CD14-positive monocyte (primary cell): ENCODE data around the gene SYTL1. TPM values are rescaled to one million over a fixed set of nuclear protein-coding genes. Genes with fewer than 3 reads are reported as not detected.

Source experiments
- DNase-seq, 3 donors: peaks; one replicate each; pipeline ENCODE4 v3.0.0-alpha.2; 2011 to 2022
- H2AFZ ChIP-seq: 2 replicates; pipeline ENCODE4 v1.6.0; 2012; ENCODE audit warnings: mild to moderate bottlenecking, low read depth, low read length, inconsistent platforms; ENCODE audit not compliant: insufficient read depth, poor library complexity, severe bottlenecking
- H3K27ac ChIP-seq, 2 donors: 1 replicate in 1 of 2; 2 replicates in 1 of 2; pipeline ENCODE4 v1.5.1; 2012 to 2013; ENCODE audit warnings: low read length in 2 of 2, control low read depth in 1 of 2, inconsistent platforms in 1 of 2, low read depth in 1 of 2, mild to moderate bottlenecking in 1 of 2
- H3K27me3 ChIP-seq, 2 donors: one replicate each; pipeline versions ENCODE4 v1.6.0 to v1.6.1; 2011 to 2013; ENCODE audit warnings: low read length in 2 of 2; ENCODE audit not compliant: control insufficient read depth in 2 of 2, insufficient read depth in 2 of 2
- H3K36me3 ChIP-seq, 2 donors: replicated peaks in 1 of 2; 1 replicate in 1 of 2; 2 replicates in 1 of 2; pipeline versions ENCODE4 v1.5.1 to v1.6.1; 2012 to 2013; ENCODE audit warnings: low read length in 2 of 2, control low read depth in 1 of 2, inconsistent platforms in 1 of 2, mild to moderate bottlenecking in 1 of 2; ENCODE audit not compliant: insufficient read depth in 2 of 2, control insufficient read depth in 1 of 2
- H3K4me1 ChIP-seq, 2 donors: 1 replicate in 1 of 2; 2 replicates in 1 of 2; pipeline versions ENCODE4 v1.5.1 to v1.6.1; 2012 to 2013; ENCODE audit warnings: low read length in 2 of 2, control low read depth in 1 of 2, inconsistent platforms in 1 of 2, mild to moderate bottlenecking in 1 of 2, moderate library complexity in 1 of 2; ENCODE audit not compliant: insufficient read depth in 2 of 2, control insufficient read depth in 1 of 2
- H3K4me2 ChIP-seq: replicated peaks from 2 replicates; pipeline ENCODE3; 2012; ENCODE audit warnings: low read length, moderate library complexity, mild to moderate bottlenecking; ENCODE audit not compliant: poor library complexity, severe bottlenecking; ENCODE audit errors: extremely low read depth
- H3K4me3 ChIP-seq, 3 experiments: fragments of 200-600 bp in 1 of 3; sonication (generic) in 1 of 3; replicated peaks in 1 of 3; 1 replicate in 2 of 3; 2 replicates in 1 of 3; pipeline ENCODE4 v1.5.1; 2011 to 2013; ENCODE audit warnings: low read length in 3 of 3, mild to moderate bottlenecking in 3 of 3, control low read depth in 2 of 3, low read depth in 2 of 3, inconsistent platforms in 1 of 3, moderate library complexity in 1 of 3
- H3K79me2 ChIP-seq: 2 replicates; pipeline ENCODE4 v1.6.0; 2012; ENCODE audit warnings: mild to moderate bottlenecking, control low read depth, inconsistent platforms, low read length, moderate library complexity; ENCODE audit not compliant: insufficient read depth
- H3K9ac ChIP-seq: 2 replicates; pipeline ENCODE4 v1.6.0; 2017; ENCODE audit warnings: low read length, mild to moderate bottlenecking; ENCODE audit not compliant: insufficient read depth, poor library complexity, severe bottlenecking
- H3K9me3 ChIP-seq, 2 donors: replicated peaks in 1 of 2; 1 replicate in 1 of 2; 2 replicates in 1 of 2; pipeline versions ENCODE4 v1.5.1 to v1.6.1; 2012 to 2013; ENCODE audit warnings: low read length in 2 of 2, control low read depth in 1 of 2; ENCODE audit not compliant: control insufficient read depth in 1 of 2, insufficient read depth in 1 of 2
- H4K20me1 ChIP-seq: 2 replicates; pipeline ENCODE4 v1.6.0; 2012; ENCODE audit warnings: mild to moderate bottlenecking, low read length, control low read depth, moderate library complexity; ENCODE audit not compliant: insufficient read depth
- H3K27ac Mint-ChIP-seq, 7 donors: one replicate each; pipeline ENCODE4 v1.8.0; 2020; ENCODE audit warnings: mild to moderate bottlenecking in 7 of 7, mixed read lengths in 7 of 7, moderate library complexity in 6 of 7, inconsistent platforms in 2 of 7
- H3K27me3 Mint-ChIP-seq, 3 donors: one replicate each; pipeline ENCODE4 v1.8.0; 2021 to 2022; ENCODE audit warnings: low read depth in 3 of 3, mild to moderate bottlenecking in 3 of 3, mixed read lengths in 3 of 3, moderate library complexity in 3 of 3, inconsistent platforms in 1 of 3
- H3K36me3 Mint-ChIP-seq, 2 donors: one replicate each; pipeline ENCODE4 v1.8.0; 2020; ENCODE audit warnings: mixed read lengths in 2 of 2, inconsistent platforms in 1 of 2, mild to moderate bottlenecking in 1 of 2
- H3K4me1 Mint-ChIP-seq: one replicate; pipeline ENCODE4 v1.8.0; 2020; ENCODE audit warnings: mild to moderate bottlenecking, mixed read lengths
- H3K4me3 Mint-ChIP-seq, 2 donors: one replicate each; pipeline ENCODE4 v1.8.0; 2020; ENCODE audit warnings: mild to moderate bottlenecking in 2 of 2, mixed read lengths in 2 of 2, moderate library complexity in 1 of 2
- H3K9me3 Mint-ChIP-seq, 7 donors: one replicate each; pipeline ENCODE4 v1.8.0; 2020 to 2022; ENCODE audit warnings: mixed read lengths in 7 of 7, mild to moderate bottlenecking in 6 of 7, moderate library complexity in 6 of 7, inconsistent platforms in 2 of 7
- CTCF ChIP-seq: fragments of 200-600 bp; IDR thresholded peaks from one replicate; pipeline ENCODE4 v1.8.0; 2022; ENCODE audit warnings: antibody characterized with exemption, mild to moderate bottlenecking
- WGBS: methylation state at CpG from one replicate; pipeline ENCODE4 v1.1.5; 2013; ENCODE audit warnings: missing lambda C conversion rate; ENCODE audit not compliant: insufficient coverage; 5-methylcytosine and 5-hydroxymethylcytosine counted together
- intact Hi-C, 2 donors: fragments of 100-400 bp; cut with micrococcal nuclease; formaldehyde crosslinking; loops; one replicate each; pipeline versions ENCODE4 v1.15.0 to v1.15.1; 2023
- polyA plus RNA-seq, 3 donors: library from polyadenylated mRNA; depleted of rRNA in 1 of 3; unstranded in 2 of 3; stranded (reverse) in 1 of 3; fragments of 300-500 nt in 2 of 3; fragments of >200 nt in 1 of 3; fragmentation: Illumina TruSeq in 2 of 3; gene quantifications; 1 replicate in 2 of 3; 2 replicates in 1 of 3; pipeline ENCODE4 v1.2.3, GENCODE V29; 2012 to 2021

SYTL1 gene
- polyA plus RNA-seq, 3 donors: 26.9 to 95.8 (median 44.6) TPM

GRCh38 chr1:27353629-27354028 lies 11.8 kb downstream of the SYTL1 start:
- H3K27me3 ChIP-seq: peaks cover 0 to 2% of the 10 kb centered on the region in 2 donors
- intact Hi-C loops: no loop called here
- peaks cover 16 to 75% of the 10 kb centered on the region in 2 donors for H3K36me3 Mint-ChIP-seq
- H3K36me3 ChIP-seq: peaks cover 29 to 46% of the 10 kb centered on the region in 2 donors
- peaks cover 18 to 33% of the 10 kb centered on the region in 2 donors for H3K4me1 ChIP-seq
- H3K4me2 ChIP-seq: no peak overlapping the region
- H3K9me3 Mint-ChIP-seq: peaks cover 0 to 2% (median 0%) of the 10 kb centered on the region in 7 donors
- no peak for TF ChIP-seq CTCF
- H3K27me3 Mint-ChIP-seq: peaks cover 1 to 14% (median 4%) of the 10 kb centered on the region in 3 donors
- H3K9me3 ChIP-seq: no peaks in the 10 kb centered on the region
- no peak overlapping the region for H3K4me3 Mint-ChIP-seq
- no peak for DNase-seq
- H3K4me3 ChIP-seq: no peak overlapping the region
- H3K27ac Mint-ChIP-seq: no peak overlapping the region
- H3K9ac ChIP-seq: no peak overlapping the region
- WGBS: no CpG with 5 or more reads among the region's 3 CpGs
- H3K4me1 Mint-ChIP-seq: peaks cover 18% of the 10 kb centered on the region
- H4K20me1 ChIP-seq: peaks cover 9% of the 10 kb centered on the region
- no peak overlapping the region for H2AFZ ChIP-seq
- no peaks in the 10 kb centered on the region for H3K79me2 ChIP-seq
- H3K27ac ChIP-seq: no peak overlapping the region

GRCh38 chr1:27355683-27356082 lies 13.9 kb downstream of the SYTL1 start:
- Histone ChIP-seq H3K4me1 (peaks cover 18 to 27% of the 10 kb centered on the region in 2 donors), H3K9me3 (no peaks in the 10 kb centered on the region), H2AFZ (no peak overlapping the region), H3K27ac (no peak overlapping the region), H3K27me3 (peaks cover 0 to 12% of the 10 kb centered on the region in 2 donors), H3K79me2 (no peaks in the 10 kb centered on the region), H3K4me3 (no peak overlapping the region), H3K9ac (no peak overlapping the region), H3K4me2 (no peak overlapping the region), H3K36me3 (peaks cover 20 to 39% of the 10 kb centered on the region in 2 donors), H4K20me1 (peaks cover 13% of the 10 kb centered on the region)
- Mint-ChIP-seq H3K4me1 (peaks cover 22% of the 10 kb centered on the region), H3K9me3 (peaks cover 0 to 2% (median 0%) of the 10 kb centered on the region in 7 donors), H3K27me3 (peaks cover 12 to 23% (median 22%) of the 10 kb centered on the region in 3 donors), H3K4me3 (no peak overlapping the region), H3K36me3 (peaks cover 22 to 79% of the 10 kb centered on the region in 2 donors), H3K27ac (peak overlapping the region in 1 of 7 donors; percentile 50)
- TF ChIP-seq CTCF: no peak
- intact Hi-C loops: loop anchor here in 1 of 2 donors (5.0 kb wide), 1 partner anchor 42 kb away; no protein-coding TSS in a partner anchor
- WGBS: 100% methylated on average over 2 of the region's 5 CpGs
- no peak for DNase-seq
